GM13977 (cell line): Measurements from ENCODE around the gene ELL2.
A peak's percentile ranks its signal among the peaks of the same experiment; 100 is the strongest.

Experiments
- DNase-seq: peaks from one replicate; pipeline ENCODE4 v3.0.0; 2012; ENCODE audit warnings: low spot score
- in situ Hi-C: fragments of 300-500 bp; cut with MboI; formaldehyde crosslinking; loops from one replicate; pipeline ENCODE4 v1.12.0; 2022; ENCODE audit warnings: low sequenced_read_pairs, low pct_unique_long_range_greater_than_20kb, mixed read lengths, inconsistent platforms; ENCODE audit not compliant: unreplicated experiment
- TF ChIP-seq, protein P1 (sequence below): IDR thresholded peaks from 2 replicates; pipeline ENCODE4 v1.5.1; 2012; ENCODE audit warnings: mild to moderate bottlenecking, control low read depth; ENCODE audit not compliant: insufficient read depth; ENCODE audit errors: extremely low read depth, missing control alignments

The ELL2 gene

GRCh38 chr5:95846554-95847260, 114.9 kb downstream of the ELL2 start:
- TF ChIP-seq, protein P1, sequence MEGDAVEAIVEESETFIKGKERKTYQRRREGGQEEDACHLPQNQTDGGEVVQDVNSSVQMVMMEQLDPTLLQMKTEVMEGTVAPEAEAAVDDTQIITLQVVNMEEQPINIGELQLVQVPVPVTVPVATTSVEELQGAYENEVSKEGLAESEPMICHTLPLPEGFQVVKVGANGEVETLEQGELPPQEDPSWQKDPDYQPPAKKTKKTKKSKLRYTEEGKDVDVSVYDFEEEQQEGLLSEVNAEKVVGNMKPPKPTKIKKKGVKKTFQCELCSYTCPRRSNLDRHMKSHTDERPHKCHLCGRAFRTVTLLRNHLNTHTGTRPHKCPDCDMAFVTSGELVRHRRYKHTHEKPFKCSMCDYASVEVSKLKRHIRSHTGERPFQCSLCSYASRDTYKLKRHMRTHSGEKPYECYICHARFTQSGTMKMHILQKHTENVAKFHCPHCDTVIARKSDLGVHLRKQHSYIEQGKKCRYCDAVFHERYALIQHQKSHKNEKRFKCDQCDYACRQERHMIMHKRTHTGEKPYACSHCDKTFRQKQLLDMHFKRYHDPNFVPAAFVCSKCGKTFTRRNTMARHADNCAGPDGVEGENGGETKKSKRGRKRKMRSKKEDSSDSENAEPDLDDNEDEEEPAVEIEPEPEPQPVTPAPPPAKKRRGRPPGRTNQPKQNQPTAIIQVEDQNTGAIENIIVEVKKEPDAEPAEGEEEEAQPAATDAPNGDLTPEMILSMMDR, result peak; percentile 93
- in situ Hi-C loops, result loop anchor here (5.0 to 10.0 kb wide), 2 partner anchors 64 to 182 kb away; no protein-coding TSS in a partner anchor
- peak; percentile 82 for DNase-seq

DNA sequence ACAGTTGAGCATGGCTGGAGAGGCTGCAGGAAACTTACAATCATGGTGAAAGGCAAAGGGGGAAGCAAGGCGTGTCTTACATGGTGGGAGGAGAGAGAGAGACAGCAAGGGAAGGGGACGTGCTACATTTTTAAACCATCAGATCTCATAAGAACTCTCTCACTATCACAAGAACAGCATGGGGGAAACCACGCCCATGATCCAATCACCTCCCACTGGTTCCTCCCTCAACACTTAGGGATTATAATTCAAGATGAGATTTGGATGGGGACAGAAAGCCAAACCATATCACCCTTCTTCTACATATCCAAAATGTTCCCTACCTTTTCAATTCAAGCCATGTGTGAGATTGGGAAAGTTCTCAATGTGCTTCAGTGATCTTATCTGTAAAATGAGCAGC, 116.3 kb downstream of the ELL2 start:
- in situ Hi-C loops, result loop anchor here (5.0 to 10.0 kb wide), 2 partner anchors 63 to 181 kb away; no protein-coding TSS in a partner anchor
- TF ChIP-seq, protein P1, result no peak
- no peak for DNase-seq

DNA sequence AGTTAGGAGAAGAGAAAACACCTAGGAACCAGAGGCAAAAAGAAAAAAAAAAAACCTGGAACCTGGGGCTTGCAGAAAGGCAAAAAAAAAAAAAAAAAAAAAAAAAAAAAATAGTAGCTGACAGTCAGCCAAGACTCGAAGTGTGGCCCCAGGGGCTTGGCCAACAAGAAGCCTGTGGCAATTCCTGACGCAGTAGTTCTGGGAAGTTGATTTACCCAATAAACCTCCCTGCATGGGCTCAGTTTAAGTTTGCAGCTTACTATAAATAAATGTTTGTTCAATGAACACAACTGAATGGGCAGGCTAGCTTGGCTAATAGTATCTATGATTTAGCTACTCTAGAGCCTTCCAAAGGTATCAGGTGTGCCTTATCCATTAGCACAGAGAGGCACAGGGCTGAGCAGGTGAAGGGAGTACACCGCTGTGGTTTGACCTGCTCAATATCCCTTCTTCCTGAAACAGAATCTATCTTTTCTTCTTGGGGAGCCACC, 117.9 kb downstream of the ELL2 start:
- in situ Hi-C loops, result loop anchor here (10.0 kb wide), 1 partner anchor 179 kb away; no protein-coding TSS in a partner anchor
- no peak for DNase-seq
- TF ChIP-seq, protein P1, result no peak

- in situ Hi-C loops, result loop anchor here (10.0 kb wide), 1 partner anchor 178 kb away; no protein-coding TSS in a partner anchor
- peak; percentile 77 for DNase-seq
- TF ChIP-seq, protein P1, result peak; percentile 80
Measured at GRCh38 chr5:95842854-95843544, 118.7 kb downstream of the ELL2 start.

DNA sequence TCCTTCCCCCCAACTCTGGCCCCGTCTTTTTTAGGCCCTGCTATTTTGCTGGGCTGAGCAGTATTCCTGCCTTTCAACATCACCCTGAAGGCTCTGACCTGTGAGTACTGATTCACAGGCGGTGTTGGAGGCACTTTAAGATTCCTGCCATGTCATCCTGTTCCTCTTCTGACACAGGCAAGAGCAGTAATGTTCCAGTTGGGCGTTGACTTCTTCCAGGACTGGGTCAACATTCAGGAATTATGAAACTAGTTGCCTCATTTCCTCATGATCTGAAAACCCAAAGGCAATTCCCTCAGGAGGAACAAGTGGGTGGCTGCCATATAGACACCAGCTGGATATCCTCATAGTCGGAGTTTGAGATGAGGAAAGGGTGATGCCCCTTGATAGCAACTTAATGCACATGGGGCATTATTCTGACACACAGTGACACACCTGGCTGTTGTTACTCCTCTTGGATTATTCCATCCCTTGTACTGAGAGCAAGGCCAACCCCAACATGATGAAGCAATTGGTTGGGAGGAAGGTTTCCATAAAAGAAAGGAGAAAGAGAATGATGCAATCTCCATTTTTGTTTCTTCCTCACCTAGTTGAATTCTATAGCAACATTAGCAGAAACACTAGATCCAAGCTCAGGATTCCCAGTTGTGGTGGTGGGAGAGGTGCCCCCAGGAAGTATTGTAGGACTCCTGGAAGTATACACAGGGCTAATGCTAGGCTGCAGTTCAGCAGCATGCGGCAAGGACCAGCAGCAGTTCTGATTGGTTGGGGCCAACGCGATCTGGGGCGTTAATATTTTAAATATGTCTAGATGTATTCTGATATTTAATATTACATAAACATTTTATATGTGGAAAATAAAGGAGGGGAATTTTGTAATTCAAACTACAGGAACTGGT, 119.5 kb downstream of the ELL2 start:
- TF ChIP-seq, protein P1, result no peak

GRCh38 chr5:95840956-95841705, 120.5 kb downstream of the ELL2 start:
- TF ChIP-seq, protein P1, result no peak
- no peak for DNase-seq
- in situ Hi-C loops, result loop anchor here (10.0 kb wide), 1 partner anchor 176 kb away; no protein-coding TSS in a partner anchor

More for the DNA sequence above, 119.5 kb downstream of the ELL2 start:
- no peak for DNase-seq
- in situ Hi-C loops, result loop anchor here (10.0 kb wide), 1 partner anchor 177 kb away; no protein-coding TSS in a partner anchor
